MM.1S (cell line): ENCODE results near the gene DEXI.

Source experiments
- EZH2 ChIP-seq: fragments of 300-600 bp; sonication (generic); optimal IDR thresholded peaks from 2 replicates; pipeline ENCODE3; 2017; ENCODE audit warnings: low read depth, mild to moderate bottlenecking, antibody characterized with exemption, low read length, mixed read lengths
- EZH2phosphoT487 ChIP-seq: fragments of 300-600 bp; sonication (generic); IDR thresholded peaks from 2 replicates; pipeline ENCODE4 v1.6.1; 2018; ENCODE audit warnings: antibody characterized with exemption, low read length
- TF ChIP-seq, protein P1 (sequence below): fragments of 300-600 bp; sonication (generic); IDR thresholded peaks from 2 replicates; pipeline ENCODE4 v1.5.1; 2016; ENCODE audit warnings: antibody characterized with exemption, low read length, mixed read lengths

DNA sequence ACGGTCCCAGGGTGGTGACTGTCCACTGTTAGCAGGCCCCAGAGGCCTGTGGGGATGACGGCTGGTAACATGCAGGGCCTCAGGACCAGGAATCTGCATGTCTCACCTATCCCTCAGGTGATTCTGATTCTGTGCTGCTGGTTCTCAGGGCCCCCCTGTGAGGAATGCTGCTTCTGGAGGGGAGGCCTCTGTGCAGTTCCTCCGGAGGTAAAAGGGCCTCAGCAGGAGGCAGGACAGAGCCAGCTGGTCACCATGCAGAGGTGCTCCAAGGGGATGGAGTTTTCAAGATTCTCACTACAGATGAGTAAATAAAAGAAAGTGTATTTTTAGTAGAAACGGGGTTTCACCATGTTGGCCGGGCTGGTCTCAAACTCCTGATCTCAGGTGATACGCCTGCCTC, 35.9 kb upstream of the DEXI start:
- TF ChIP-seq, protein P1, sequence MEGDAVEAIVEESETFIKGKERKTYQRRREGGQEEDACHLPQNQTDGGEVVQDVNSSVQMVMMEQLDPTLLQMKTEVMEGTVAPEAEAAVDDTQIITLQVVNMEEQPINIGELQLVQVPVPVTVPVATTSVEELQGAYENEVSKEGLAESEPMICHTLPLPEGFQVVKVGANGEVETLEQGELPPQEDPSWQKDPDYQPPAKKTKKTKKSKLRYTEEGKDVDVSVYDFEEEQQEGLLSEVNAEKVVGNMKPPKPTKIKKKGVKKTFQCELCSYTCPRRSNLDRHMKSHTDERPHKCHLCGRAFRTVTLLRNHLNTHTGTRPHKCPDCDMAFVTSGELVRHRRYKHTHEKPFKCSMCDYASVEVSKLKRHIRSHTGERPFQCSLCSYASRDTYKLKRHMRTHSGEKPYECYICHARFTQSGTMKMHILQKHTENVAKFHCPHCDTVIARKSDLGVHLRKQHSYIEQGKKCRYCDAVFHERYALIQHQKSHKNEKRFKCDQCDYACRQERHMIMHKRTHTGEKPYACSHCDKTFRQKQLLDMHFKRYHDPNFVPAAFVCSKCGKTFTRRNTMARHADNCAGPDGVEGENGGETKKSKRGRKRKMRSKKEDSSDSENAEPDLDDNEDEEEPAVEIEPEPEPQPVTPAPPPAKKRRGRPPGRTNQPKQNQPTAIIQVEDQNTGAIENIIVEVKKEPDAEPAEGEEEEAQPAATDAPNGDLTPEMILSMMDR: no peak
- no peak for TF ChIP-seq EZH2
- TF ChIP-seq EZH2phosphoT487: no peak
